Measurements from ENCODE around the gene ANKRD44.

- no peak for TF ChIP-seq CTCF (conservative IDR thresholded peaks at IDR 0.05 in 1 of 2, IDR thresholded peaks at IDR 0.05 in 1 of 2; ENCODE audit: extremely low read depth in 1 of 2, insufficient read depth in 1 of 2, low read depth in 1 of 2, low read length in 2 of 2)
- no peak for TF ChIP-seq EZH2 (IDR thresholded peaks at IDR 0.05; ENCODE audit: borderline replicate concordance, low read length)
These were observed 201.8 kb downstream of the ANKRD44 start for GRCh38 chr2:197108758-197109157.

Data from mammary epithelial cell (primary cell).